Activated CD4-positive, alpha-beta T cell treated with anti-CD3 and anti-CD28 coated beads, Interleukin-2, amount 50 U/mL, for 1 hour (primary cell): ENCODE results near the gene ZNF280B.
"Not testable (repeated sequence)": the region's sequence is repeated elsewhere in the genome, so short reads cannot be mapped to it uniquely, and the experiment has no call there.

Experiments used
- DNase-seq: peaks from one replicate; pipeline ENCODE4 v3.0.0-alpha.2; 2020

Gene ZNF280B

GRCh38 chr22:22506736-22507135 lies 1.8 kb downstream of the ZNF280B start:
- DNase-seq = no peak

DNA sequence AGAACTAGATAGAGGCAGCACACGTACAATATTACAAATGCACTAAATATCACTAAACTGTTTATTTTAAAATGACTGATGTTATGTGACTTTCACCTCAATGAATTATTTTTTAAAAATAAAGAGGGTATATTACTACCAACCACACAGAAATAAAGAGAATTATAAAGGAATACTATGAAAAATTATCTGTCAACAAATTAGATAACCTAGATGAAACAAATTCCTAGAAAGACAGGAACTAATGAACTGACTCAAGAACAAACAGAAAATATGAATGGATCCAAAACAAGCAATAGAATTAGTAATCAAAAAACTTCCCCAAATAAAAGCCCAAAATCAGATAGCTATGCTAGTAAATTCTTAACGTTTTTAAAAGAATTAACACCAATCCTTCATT lies 10.3 kb downstream of the ZNF280B start:
- DNase-seq = no peak

- not testable (repeated sequence) for DNase-seq
Observed at GRCh38 chr22:22491589-22491988, 17.0 kb downstream of the ZNF280B start.

DNA sequence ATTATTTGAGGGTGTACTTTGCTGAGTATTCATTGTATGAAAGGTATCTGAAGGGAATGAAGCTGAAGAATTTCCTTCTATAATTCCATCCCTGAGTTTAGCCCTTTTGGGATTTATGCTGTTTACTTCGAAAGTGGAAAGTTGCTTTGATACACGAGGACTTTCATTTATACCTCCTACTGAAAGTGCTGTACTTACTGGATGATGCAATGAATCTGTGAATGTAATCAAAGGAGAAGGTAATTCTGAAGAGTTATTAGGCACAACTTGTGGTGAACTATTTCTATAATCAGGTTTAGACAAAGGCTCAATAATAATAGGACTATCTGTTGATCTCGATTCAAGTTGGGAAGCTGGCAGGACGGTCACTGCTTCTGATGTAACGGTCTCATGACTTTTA lies 19.8 kb downstream of the ZNF280B start:
- DNase-seq = no peak

GRCh38 chr22:22487869-22488597 lies 20.5 kb downstream of the ZNF280B start:
- DNase-seq = no peak

GRCh38 chr22:22487059-22487458 lies 21.5 kb downstream of the ZNF280B start:
- no peak for DNase-seq

DNA sequence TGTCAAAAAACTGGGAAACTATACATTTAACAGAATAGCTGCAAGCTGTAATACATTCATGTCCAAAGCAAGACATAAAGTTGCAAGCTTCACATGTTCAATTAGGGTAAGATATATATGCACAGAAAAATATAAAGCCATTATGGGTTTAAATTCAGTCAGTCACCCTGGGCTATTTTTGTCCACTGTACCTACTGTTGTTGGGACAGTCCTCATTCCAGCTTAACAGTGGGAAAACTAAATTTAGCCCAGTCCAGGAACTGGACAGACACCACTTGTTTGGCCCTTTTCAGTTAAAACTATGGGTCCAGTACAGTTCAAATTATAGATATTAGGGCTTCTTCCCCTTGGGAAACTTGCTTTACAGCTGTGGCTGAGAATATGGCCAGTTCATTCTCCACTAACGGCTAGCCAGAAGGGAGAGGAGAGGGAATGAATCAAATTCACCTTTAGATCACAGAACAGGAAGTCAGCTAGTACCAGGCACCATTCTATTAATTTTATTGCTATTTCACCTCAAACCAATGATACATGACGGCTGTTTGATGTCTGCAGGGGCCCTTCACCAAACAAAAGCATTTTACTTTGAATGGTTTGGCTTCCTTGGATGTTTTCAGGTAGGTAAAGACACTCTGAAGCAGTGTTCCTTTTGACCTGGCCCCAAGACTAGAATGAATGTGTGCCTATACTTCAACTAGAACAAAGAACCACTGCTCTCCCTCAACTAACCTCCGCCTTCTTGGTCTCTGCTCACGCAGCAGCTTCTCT lies 22.2 kb downstream of the ZNF280B start:
- DNase-seq = no peak

GRCh38 chr22:22485524-22485923 lies 23.0 kb downstream of the ZNF280B start:
- no peak for DNase-seq

- no peak for DNase-seq
Observed at GRCh38 chr22:22484023-22484422, 24.5 kb downstream of the ZNF280B start.

DNA sequence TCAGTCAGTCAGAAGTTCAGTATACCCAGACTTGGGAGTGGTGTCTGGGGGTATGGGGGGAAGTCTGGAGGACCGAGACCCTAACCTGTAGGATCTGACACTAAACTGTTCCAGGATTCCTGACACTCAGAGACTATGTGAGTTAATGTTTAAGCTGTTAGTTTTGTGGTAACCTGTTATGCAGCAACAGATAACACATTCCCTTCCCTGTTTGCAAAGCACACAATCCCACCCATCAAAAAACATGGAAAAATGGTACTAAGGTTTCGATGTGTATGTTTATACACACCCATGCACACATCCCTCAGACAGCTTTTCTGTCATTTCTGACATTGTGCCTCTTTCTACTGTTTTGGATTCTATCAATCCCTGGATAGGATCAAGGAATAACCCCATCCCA lies 27.6 kb downstream of the ZNF280B start:
- no peak for DNase-seq

DNA sequence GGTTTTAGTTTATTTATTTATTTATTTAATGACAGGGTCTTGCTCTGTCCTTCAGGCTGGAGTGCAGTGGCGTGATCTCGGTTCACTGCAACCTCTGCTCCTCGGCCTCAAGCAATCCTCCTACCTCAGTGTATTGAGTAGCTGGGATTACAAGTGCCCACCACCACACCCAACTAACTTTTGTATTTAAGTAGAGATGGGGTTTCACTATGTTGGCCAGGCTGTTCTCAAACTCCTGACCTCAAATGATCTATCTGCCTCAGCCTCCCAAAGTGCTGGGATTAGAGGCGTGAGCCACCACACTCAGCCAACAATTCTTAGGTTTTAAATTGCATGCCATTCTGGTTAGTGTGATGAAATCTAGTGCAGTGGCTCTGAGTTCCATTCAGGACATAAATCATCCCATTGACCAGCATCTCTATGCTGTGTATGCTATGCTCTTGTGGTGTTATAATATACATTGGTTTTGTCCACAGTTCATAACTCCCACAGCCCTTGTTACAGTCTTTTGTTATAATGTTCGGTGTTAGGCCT lies 28.5 kb downstream of the ZNF280B start:
- DNase-seq = no peak

DNA sequence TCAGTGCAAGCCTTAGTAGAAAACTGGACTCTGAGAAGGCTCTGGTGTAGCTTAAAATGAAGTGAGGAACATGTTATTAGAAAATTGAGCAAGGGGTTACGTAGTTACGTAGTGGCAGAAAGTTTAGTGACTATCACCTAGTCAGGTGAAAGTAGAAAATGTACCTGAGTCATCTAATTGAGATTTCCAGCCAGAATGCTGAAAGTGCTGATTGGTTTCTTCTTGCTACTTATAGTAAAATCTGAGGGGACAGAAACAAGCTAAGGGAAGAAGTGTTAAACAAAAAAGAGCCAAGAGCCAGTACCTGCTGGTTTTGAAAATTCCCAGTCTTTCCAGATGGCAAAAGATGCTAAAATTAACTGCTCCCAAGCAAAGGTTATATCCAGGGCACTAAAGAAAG lies 29.4 kb downstream of the ZNF280B start:
- DNase-seq = no peak

DNA sequence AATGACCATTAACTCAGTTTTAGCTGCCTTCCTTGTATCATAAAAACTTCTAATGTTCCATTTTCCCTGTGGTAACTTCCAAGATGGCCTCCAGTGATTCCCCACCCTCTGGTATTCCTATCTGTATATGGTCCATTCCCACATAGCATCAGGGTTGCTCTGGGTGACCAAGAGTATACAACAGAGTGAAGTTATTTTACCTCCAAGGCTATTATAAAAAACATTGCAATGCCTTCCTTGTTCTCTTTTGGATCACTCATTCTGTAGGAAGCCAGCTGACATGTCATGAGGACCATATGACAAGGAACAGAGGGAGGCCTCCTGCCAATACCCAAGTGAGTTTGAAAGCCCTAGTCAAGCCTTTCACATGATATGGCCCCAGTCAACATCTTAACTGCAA lies 30.1 kb downstream of the ZNF280B start:
- DNase-seq = no peak

DNA sequence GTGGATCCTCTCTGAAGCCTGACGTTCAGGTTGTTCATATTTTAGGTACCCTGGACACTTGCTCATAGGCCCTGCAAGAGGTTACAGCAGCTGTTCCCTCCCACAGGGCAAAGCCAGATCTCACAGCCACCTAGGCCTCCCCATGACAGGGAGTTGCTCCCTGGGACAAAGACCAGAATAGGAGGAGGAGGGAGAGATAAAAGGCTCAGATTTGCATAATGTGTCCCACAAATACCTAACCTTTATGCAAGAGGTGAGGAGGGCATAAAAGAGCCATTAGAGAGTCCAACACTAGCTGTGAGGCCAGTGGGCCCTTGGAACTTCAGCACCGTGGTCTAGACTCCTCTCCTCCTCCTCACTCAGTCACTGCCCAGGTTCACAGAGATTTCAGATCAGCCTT lies 33.8 kb downstream of the ZNF280B start:
- no peak for DNase-seq

- not testable (repeated sequence) for DNase-seq
Observed at GRCh38 chr22:22471104-22471503, 37.4 kb downstream of the ZNF280B start.

GRCh38 chr22:22469527-22469926 lies 39.0 kb downstream of the ZNF280B start:
- DNase-seq = no peak

- not testable (repeated sequence) for DNase-seq
Observed at GRCh38 chr22:22468794-22469469, 39.6 kb downstream of the ZNF280B start.

- no peak for DNase-seq
Observed at GRCh38 chr22:22467112-22467511, 41.4 kb downstream of the ZNF280B start.

- DNase-seq = no peak
Observed at GRCh38 chr22:22465782-22466181, 42.8 kb downstream of the ZNF280B start.

GRCh38 chr22:22465094-22465602 lies 43.4 kb downstream of the ZNF280B start:
- DNase-seq = no peak

DNA sequence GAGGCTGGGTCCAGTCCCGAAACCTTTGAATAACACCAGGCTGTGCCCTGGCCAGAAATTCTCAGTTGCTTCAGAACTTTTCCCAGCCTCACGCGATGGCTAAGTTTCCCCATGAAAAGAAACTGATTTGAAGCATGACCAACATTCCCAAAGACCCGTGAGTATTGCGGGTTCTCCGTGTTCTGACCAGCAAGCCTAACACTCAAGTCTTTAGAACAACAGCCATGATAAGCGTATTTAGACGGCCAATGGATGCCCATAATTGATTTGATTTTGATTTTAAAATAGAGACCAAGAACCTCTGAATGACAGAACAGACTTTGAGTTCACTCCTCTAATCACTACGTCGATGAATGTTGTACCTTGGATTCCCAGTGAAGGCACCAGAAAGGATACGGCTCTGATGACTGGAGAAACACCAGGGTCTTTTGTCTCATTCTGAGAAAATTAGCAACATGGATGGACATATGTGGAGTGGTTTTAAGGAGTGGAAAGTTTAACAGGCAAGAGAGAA lies 43.9 kb downstream of the ZNF280B start:
- no peak for DNase-seq

- DNase-seq = peak; percentile 32
Observed at GRCh38 chr22:22463855-22464540, 44.5 kb downstream of the ZNF280B start.
